Measurements from ENCODE around the gene TEX51. TPM values are rescaled to one million over a fixed set of nuclear protein-coding genes. Genes with fewer than 3 reads are reported as not detected.

TEX51 gene
- total RNA-seq, 1 donor from 2014 or later: not detected

GRCh38 chr2:126891681-126892500 lies 6.8 kb upstream of the TEX51 start:
- no peak for DNase-seq (ENCODE audit: low read depth in 2 of 2)

GRCh38 chr2:126893153-126893552 lies 5.5 kb upstream of the TEX51 start:
- DNase-seq (ENCODE audit: low read depth in 2 of 2): no peak

- DNase-seq (ENCODE audit: low read depth in 2 of 2): no peak
These were observed 5.1 kb upstream of the TEX51 start for GRCh38 chr2:126893606-126894005.

- no peak for DNase-seq (ENCODE audit: low read depth in 2 of 2)
These were observed 4.6 kb upstream of the TEX51 start for GRCh38 chr2:126894082-126894481.

GRCh38 chr2:126894585-126895182 lies 4.0 kb upstream of the TEX51 start:
- no peak for DNase-seq (ENCODE audit: low read depth in 2 of 2)

GRCh38 chr2:126895336-126895735 lies 3.4 kb upstream of the TEX51 start:
- no peak for DNase-seq (ENCODE audit: low read depth in 2 of 2)

GRCh38 chr2:126896471-126896870 lies 2.2 kb upstream of the TEX51 start:
- DNase-seq (ENCODE audit: low read depth in 2 of 2): no peak

GRCh38 chr2:126899616-126900185 lies 1.0 kb downstream of the TEX51 start:
- DNase-seq (ENCODE audit: low read depth in 2 of 2): no peak

GRCh38 chr2:126900646-126901319 lies 2.1 kb downstream of the TEX51 start:
- no peak for DNase-seq (ENCODE audit: low read depth in 2 of 2)

GRCh38 chr2:126901459-126901858 lies 2.8 kb downstream of the TEX51 start:
- DNase-seq (ENCODE audit: low read depth in 2 of 2): no peak

GRCh38 chr2:126902152-126902835 lies 3.6 kb downstream of the TEX51 start:
- no peak for DNase-seq (ENCODE audit: low read depth in 2 of 2)

- DNase-seq (ENCODE audit: low read depth in 2 of 2): no peak
These were observed 4.2 kb downstream of the TEX51 start for GRCh38 chr2:126902859-126903258.

- no peak for DNase-seq (ENCODE audit: low read depth in 2 of 2)
These were observed 7.3 kb downstream of the TEX51 start for GRCh38 chr2:126905991-126906390.

- DNase-seq (ENCODE audit: low read depth in 2 of 2): no peak
These were observed 8.1 kb downstream of the TEX51 start for GRCh38 chr2:126906781-126907180.

- no peak for DNase-seq (ENCODE audit: low read depth in 2 of 2)
These were observed 9.0 kb downstream of the TEX51 start for GRCh38 chr2:126907671-126908070.

GRCh38 chr2:126908721-126909177 lies 10.1 kb downstream of the TEX51 start:
- no peak for DNase-seq (ENCODE audit: low read depth in 2 of 2)

GRCh38 chr2:126909366-126909765 lies 10.7 kb downstream of the TEX51 start:
- DNase-seq (ENCODE audit: low read depth in 2 of 2): no peak

- no peak for DNase-seq (ENCODE audit: low read depth in 2 of 2)
These were observed 11.1 kb downstream of the TEX51 start for GRCh38 chr2:126909781-126910180.

GRCh38 chr2:126910637-126911036 lies 11.9 kb downstream of the TEX51 start:
- no peak for DNase-seq (ENCODE audit: low read depth in 2 of 2)

- DNase-seq (ENCODE audit: low read depth in 2 of 2): no peak
These were observed 12.6 kb downstream of the TEX51 start for GRCh38 chr2:126911111-126911796.

- no peak for DNase-seq (ENCODE audit: low read depth in 2 of 2)
These were observed 13.5 kb downstream of the TEX51 start for GRCh38 chr2:126912201-126912600.

All from dermis microvascular lymphatic vessel endothelial cell (primary cell).